ENCODE measurements around the gene RAB40A. TPM values are rescaled to one million over a fixed set of nuclear protein-coding genes. Genes with fewer than 3 reads are reported as not detected.

Gene RAB40A
- total RNA-seq, 2 experiments from 2014 or later, result 0.38 to 0.50 TPM

GRCh38 chrX:103524747-103525146 is 5.5 kb upstream of the RAB40A start:
- Histone ChIP-seq H3K4me3 (ENCODE audit: low read depth, low read length, poor library complexity, severe bottlenecking) (no peak overlapping the region), H4K20me1 (ENCODE audit: insufficient read depth, low read length) (no peaks in the 10 kb centered on the region), H3K9me2 (ENCODE audit: insufficient read depth, low read length) (no peaks in the 10 kb centered on the region), H2AFZ (ENCODE audit: low read length) (no peak overlapping the region), H3K4me1 (ENCODE audit: insufficient read depth, low read length, poor library complexity, severe bottlenecking) (no peaks in the 10 kb centered on the region), H3K79me2 (ENCODE audit: insufficient read depth, low read depth, low read length) (no peaks in the 10 kb centered on the region), H3K36me3 (ENCODE audit: insufficient read depth, low read length) (no peaks in the 10 kb centered on the region), H3K9me3 (ENCODE audit: low read length) (no peaks in the 10 kb centered on the region), H3K4me2 (ENCODE audit: low read length) (no peak overlapping the region), H3K27ac (ENCODE audit: low read depth, low read length, poor library complexity, severe bottlenecking) (no peak overlapping the region)
- no peak for TF ChIP-seq CTCF (conservative IDR thresholded peaks at IDR 0.05; ENCODE audit: low read length)
- no peak for TF ChIP-seq EZH2phosphoT487 (IDR thresholded peaks at IDR 0.05; ENCODE audit: borderline replicate concordance, low read depth, low read length)
- no TSS peak for BruUV-seq (replicated peaks)
- POLR2A ChIA-PET, result interaction anchor here (0.5 kb wide), 1 partner anchor 42 kb away, joined by 3 read pairs; no protein-coding TSS in a partner anchor
- no peak for DNase-seq (ENCODE audit: low spot score)
- CTCF ChIA-PET (ENCODE audit: unreplicated experiment), result no interaction called here
- intact Hi-C loops (cut with micrococcal nuclease; ENCODE audit: unreplicated experiment), result no loop called here

GRCh38 chrX:103523605-103524004 is 4.3 kb upstream of the RAB40A start:
- no peak overlapping the region for H3K4me3 ChIP-seq (ENCODE audit: low read depth, low read length, poor library complexity, severe bottlenecking)
- H3K9me2 ChIP-seq (ENCODE audit: insufficient read depth, low read length), result no peaks in the 10 kb centered on the region
- no peaks in the 10 kb centered on the region for H3K36me3 ChIP-seq (ENCODE audit: insufficient read depth, low read length)
- no peak overlapping the region for H3K27ac ChIP-seq (ENCODE audit: low read depth, low read length, poor library complexity, severe bottlenecking)
- intact Hi-C loops (cut with micrococcal nuclease; ENCODE audit: unreplicated experiment), result no loop called here
- H2AFZ ChIP-seq (ENCODE audit: low read length), result no peak overlapping the region
- ChIA-PET CTCF (ENCODE audit: unreplicated experiment) (no interaction called here), POLR2A (no interaction called here)
- no peaks in the 10 kb centered on the region for H4K20me1 ChIP-seq (ENCODE audit: insufficient read depth, low read length)
- no peak overlapping the region for H3K4me2 ChIP-seq (ENCODE audit: low read length)
- no peaks in the 10 kb centered on the region for H3K9me3 ChIP-seq (ENCODE audit: low read length)
- TF ChIP-seq EZH2phosphoT487 (IDR thresholded peaks at IDR 0.05; ENCODE audit: borderline replicate concordance, low read depth, low read length) (no peak), CTCF (conservative IDR thresholded peaks at IDR 0.05; ENCODE audit: low read length) (no peak)
- H3K4me1 ChIP-seq (ENCODE audit: insufficient read depth, low read length, poor library complexity, severe bottlenecking), result no peaks in the 10 kb centered on the region
- no TSS peak for BruUV-seq (replicated peaks)
- no peaks in the 10 kb centered on the region for H3K79me2 ChIP-seq (ENCODE audit: insufficient read depth, low read depth, low read length)
- no peak for DNase-seq (ENCODE audit: low spot score)

- CTCF ChIA-PET (ENCODE audit: unreplicated experiment), result no interaction called here
- POLR2A ChIA-PET, result no interaction called here
- Histone ChIP-seq H3K4me1 (ENCODE audit: insufficient read depth, low read length, poor library complexity, severe bottlenecking) (no peaks in the 10 kb centered on the region), H3K36me3 (ENCODE audit: insufficient read depth, low read length) (no peaks in the 10 kb centered on the region), H3K9me2 (ENCODE audit: insufficient read depth, low read length) (no peaks in the 10 kb centered on the region), H3K79me2 (ENCODE audit: insufficient read depth, low read depth, low read length) (no peaks in the 10 kb centered on the region), H2AFZ (ENCODE audit: low read length) (no peak overlapping the region), H3K4me3 (ENCODE audit: low read depth, low read length, poor library complexity, severe bottlenecking) (no peak overlapping the region), H4K20me1 (ENCODE audit: insufficient read depth, low read length) (no peaks in the 10 kb centered on the region), H3K4me2 (ENCODE audit: low read length) (no peak overlapping the region), H3K27ac (ENCODE audit: low read depth, low read length, poor library complexity, severe bottlenecking) (no peak overlapping the region), H3K9me3 (ENCODE audit: low read length) (no peaks in the 10 kb centered on the region)
- intact Hi-C loops (cut with micrococcal nuclease; ENCODE audit: unreplicated experiment), result no loop called here
- no peak for DNase-seq (ENCODE audit: low spot score)
- BruUV-seq (replicated peaks), result no TSS peak
- TF ChIP-seq EZH2phosphoT487 (IDR thresholded peaks at IDR 0.05; ENCODE audit: borderline replicate concordance, low read depth, low read length) (no peak), CTCF (conservative IDR thresholded peaks at IDR 0.05; ENCODE audit: low read length) (no peak)
These were observed 1.1 kb upstream of the RAB40A start for GRCh38 chrX:103520386-103520785.
